HuH-7 (cell line): ENCODE results near the gene TIE1.

Experiments used
- DNase-seq: peaks from one replicate; pipeline ENCODE4 v3.0.0; 2011; ENCODE audit warnings: low spot score

Gene TIE1

DNA sequence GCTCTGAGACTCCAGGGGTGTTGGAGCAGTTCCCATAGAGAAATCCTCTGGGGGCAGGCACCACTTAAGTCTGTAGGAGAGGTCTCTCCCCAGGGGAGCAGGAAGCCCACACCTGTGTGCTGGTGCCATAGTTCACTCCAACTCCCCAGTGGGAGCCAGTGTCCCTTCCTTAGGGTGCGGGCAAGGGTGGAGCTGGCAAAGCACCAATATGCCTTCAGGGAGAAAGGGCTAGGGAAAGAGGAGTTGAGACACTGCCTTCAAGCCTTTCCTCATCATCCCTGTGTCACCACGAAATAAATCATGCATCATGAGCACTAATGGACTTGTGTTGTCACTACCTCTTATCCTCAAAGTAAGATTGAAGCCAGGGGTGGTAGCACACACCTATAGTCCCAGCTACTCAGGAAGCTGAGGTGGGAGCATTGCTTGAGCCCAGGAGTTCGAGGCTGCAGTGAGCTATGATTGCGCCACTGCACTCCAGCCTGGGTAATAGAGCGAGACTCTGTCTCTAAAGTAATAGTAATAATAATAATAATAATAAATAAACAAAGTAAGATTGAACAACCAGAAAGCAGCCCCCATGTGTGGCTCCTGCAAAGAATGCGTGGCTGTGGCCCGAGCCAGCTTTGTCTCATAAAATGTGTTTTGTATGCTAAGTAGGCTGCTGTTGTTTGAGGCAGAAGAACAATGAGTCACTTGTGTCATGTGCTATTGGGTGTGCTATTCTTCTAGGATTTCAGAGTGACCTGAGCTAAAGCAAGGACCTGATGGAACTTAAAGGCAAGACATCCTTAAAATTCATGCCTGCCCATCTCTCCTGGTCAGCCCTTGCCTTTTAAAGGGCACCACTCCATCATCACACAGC is 6.7 kb upstream of the TIE1 start:
- DNase-seq = no peak

DNA sequence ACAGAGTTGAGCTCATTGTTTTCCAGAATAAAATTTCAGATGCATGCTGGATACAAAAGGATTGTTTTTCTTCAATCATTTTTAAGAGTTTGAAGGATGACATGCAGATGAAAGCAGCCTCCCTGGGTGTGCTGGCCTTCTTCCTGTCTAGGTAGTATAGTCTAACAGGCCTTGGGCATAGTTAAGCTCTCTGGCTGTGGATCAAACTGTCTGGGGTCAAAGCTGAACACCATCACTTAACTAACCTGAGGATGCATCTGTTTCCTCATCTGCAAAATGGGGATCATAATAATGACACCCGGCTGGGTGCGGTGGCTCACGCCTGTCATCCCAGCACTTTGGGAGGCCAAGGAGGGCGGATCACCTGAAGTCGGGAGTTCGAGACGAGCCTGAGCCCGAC is 6.0 kb upstream of the TIE1 start:
- no peak for DNase-seq

DNA sequence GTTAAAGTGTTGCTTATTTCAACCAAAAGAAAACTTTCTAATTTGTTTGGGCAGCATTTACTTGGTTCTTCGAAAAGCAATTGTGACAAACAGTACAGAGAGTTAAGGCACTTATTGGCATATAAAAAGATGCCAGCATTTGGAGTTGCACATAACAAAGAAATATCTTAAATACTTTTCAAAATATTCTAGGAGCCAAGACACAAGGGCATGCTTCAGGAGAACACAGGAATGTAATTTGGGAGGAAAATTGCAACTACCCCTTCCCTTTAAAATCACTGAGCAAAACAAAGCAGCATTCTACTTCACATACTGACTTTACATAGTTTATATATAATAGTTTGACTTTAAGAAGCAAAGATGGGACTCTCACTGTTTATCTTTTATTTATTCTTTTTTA is 4.6 kb upstream of the TIE1 start:
- no peak for DNase-seq

DNA sequence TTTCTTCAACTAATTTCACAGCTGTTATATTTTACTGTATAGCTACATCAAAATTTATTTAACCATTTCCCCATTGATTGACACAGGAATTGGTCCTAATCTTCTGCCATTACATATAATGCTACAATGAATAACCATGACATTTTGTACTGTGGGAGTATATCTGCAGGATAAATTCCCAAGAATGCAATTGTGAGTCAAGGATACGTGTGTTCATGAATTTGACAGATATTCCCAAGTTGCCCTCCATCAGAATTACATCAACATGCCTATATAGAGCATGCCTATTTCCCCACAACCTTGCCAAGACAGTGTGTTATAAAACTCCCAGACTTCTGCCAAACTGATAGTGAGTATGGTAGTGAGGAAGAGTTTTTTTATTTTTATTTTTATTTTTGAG is 2.7 kb upstream of the TIE1 start:
- DNase-seq = no peak

DNA sequence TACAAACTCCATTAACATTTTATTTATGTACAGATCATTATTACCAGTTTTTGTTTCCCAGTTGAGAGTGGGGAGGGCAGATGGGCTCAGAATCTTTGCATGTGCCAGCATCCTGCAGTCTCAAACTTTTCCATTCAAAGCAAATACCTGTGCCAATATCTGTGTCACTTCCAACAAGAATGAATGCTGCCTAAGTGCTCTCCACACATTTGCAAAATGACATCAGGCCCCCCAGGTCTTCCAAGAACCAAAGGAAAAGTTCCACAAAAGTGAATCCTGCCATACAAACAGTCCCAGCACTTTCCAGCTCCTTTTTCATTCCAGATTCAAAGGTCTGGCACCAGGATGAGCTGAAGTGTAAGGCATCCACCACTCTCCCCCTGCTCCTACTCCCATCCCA is 1.7 kb upstream of the TIE1 start:
- DNase-seq = no peak

DNA sequence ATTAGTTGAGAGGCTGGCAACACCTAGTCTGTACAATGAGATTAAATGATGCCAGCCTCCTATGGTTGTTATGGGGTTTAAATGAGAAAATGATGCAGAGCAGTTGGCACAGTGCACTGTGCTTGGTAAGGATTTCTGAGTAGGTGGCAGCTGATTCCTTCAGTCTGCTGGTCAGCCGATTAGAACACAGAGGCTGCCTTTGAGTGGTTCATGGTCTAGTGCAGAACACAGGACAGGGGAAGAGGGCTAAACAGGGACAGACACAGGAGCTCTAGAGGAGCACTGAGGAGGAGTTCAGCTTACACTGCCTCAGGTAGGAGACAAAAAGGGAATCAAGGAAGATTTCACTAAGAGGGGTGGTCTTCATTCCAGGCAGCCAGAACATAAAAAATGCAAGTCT is 1.4 kb downstream of the TIE1 start:
- DNase-seq = no peak

DNA sequence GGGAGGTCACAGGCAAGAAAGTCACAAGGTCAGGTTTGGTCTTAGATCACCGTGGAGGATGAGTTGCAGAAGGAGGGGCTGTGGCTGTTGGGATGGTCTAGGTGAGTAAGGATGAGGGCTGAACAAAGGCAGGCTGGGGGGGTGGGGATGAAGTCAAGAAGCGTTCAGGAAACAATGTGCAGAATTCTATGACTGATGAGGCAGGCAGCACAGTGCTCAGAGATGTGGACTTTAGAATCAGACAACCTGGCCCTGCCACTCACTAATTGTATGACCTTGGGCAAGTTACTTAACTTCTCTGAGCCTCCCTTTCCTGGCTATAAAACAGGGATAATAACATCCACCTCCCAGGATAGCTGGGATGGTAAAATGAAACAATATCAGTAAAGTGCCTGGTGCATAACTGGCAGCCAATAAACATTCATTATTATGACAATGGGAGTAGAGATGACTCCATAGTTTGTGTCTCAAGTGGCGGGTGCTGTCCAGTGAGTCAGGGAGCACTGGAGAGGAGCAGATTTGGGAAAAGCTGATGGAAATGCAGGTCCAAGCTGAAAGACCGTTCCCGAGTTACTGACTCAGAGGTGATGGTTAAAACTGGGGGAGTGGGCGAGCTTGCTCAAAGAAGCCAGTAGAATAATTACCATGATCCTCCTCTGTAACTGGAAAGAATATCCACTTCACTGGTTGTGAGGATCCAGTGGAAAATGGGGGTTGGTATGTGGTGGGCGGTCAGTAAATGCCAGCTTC is 2.1 kb downstream of the TIE1 start:
- DNase-seq = peak; percentile 77

DNA sequence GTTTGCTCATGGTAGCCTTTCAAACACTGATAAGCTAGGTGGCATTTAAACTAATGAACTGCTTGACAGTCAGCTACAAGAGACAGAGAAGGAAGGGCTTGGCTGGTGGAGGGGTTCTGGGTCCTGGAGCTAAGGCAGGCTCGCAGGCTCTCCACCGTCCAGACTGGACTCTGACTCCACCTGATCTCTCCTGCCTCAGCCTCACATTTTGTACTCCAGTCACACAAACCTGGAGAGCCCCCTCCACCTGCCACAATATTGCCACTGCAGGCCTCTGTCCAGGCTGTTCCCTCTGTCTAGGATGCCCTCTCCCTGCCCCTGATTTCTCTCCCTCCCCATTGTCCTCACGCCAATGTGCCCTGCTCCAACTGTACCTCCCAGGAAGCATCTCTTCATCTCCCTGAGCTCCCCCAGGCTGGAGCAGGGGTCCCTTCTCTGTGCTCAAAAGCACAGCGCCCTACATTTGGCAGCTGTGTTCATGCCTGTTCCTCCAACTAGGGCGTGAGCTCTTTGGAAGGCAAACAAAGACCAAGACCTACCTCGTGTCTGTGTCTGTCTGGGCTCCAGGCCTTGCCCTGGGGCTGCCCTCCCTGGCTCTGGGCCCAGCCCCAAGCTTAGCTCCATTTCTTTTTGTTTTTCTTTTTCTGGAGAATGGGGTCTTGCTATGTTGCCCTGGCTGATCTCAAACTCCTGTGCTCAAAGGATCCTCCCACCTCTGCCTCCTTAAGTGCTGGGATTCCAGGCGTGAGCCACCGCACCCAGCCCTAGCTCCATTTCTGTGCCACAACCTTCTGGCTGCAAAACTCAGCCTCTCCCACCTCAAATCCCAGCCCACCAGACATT is 2.9 kb downstream of the TIE1 start:
- DNase-seq = no peak

DNA sequence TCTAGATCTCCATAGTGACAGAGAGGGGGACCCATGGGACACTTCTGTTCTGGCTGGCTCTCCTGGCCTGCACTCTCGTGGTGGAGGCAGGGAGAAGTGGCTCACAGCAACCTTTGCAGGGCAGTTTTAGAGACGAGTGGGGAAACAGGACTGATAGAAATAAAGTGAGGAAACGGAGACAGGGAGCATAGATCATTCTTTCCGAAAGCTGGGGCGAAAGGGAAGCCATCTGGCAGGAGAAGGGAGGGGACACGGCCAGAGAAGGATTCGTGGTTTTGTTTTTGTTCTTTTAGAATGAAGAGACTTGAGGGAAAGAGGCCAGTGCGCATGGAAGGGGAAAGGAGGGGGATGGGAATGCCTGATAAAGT is 3.5 kb downstream of the TIE1 start:
- DNase-seq = no peak

DNA sequence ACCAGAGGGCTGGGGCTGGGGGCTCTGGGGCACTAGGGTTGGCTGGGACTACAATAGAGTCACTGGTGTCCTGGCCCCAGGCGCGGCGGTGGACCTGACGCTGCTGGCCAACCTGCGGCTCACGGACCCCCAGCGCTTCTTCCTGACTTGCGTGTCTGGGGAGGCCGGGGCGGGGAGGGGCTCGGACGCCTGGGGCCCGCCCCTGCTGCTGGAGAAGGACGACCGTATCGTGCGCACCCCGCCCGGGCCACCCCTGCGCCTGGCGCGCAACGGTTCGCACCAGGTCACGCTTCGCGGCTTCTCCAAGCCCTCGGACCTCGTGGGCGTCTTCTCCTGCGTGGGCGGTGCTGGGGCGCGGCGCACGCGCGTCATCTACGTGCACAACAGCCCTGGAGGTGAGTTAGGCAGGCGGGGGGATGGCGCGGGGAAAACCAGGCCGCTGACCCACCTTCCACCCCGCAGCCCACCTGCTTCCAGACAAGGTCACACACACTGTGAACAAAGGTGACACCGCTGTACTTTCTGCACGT is 4.1 kb downstream of the TIE1 start:
- no peak for DNase-seq

DNA sequence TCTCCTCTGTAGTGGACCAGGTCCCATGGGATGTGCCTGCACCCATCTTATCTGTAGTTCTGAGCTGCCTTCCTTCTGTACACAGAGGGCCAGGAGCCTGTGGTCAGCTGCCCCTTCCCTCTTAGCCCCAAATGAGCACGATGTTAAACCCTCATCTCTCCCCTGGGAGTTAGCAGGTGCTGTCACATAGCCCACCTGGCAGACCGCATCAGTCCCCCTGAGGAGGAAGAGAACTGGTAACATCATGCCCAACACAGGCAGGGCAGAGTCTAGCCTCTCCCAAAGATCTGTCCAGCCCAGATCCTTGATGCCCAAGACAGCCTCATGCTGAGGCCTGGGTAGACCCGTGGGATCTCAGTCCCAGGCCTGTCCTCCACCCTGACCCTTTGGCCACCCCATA is 4.7 kb downstream of the TIE1 start:
- no peak for DNase-seq

DNA sequence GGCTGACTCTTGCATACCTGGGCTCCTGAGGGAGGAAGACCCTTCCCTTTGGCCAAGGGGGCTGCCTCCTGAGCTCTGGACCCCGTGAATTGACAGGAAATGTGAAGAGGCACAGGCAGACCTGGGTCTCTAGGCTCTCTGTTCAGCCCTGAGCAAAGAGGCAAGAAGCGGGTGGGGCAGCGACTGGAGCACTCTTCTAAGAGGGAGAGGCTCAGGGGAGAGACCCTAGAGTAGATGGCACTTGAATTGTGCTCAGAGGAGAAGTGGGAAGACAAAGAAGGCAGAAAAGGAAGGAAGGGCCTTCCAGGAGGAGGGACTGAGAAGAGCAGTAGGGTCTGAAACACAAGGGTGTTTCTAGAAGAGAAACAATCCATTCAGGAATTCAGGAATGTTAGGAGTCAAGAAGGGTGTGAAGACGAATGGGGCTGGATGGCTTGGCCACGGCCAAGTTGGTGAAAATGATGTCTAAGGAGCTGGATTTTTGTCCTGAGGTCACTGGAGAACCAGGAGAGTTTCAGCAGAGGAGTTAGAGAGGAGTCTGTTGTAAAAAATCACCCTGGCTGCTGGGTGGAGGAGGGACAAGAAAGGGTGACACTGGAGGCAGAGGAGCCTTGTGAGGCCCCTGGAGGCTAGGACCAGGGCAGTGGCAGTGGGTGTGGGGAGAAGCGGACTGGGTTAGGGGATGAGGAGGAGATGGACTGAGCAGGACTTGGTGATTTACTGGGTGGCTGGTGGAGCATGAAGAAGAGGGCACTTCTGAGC is 5.3 kb downstream of the TIE1 start:
- no peak for DNase-seq

DNA sequence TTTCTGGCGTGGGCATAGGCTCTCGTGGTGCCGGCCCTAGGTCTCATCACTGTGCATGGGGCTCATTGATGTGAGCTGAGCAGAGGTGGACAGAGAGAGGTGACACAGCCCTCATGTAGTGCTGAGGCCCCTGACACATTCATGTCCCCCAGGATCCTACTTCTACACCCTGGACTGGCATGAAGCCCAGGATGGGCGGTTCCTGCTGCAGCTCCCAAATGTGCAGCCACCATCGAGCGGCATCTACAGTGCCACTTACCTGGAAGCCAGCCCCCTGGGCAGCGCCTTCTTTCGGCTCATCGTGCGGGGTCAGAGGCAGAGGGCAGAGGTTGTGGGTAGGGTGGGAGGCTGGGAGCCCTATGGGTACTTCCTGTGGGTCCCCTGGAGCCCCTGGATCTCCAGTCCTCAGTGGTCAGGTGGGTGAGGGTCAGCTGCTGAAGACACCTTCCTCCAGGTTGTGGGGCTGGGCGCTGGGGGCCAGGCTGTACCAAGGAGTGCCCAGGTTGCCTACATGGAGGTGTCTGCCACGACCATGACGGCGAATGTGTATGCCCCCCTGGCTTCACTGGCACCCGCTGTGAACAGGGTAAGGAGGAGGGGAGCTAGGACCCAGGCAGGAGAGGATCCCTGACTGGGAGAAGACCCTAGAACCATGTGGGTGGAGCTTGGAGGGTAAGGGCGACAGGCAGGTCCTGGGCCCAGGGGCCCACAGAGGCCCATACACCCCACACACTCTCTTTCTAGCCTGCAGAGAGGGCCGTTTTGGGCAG is 6.1 kb downstream of the TIE1 start:
- DNase-seq = no peak

DNA sequence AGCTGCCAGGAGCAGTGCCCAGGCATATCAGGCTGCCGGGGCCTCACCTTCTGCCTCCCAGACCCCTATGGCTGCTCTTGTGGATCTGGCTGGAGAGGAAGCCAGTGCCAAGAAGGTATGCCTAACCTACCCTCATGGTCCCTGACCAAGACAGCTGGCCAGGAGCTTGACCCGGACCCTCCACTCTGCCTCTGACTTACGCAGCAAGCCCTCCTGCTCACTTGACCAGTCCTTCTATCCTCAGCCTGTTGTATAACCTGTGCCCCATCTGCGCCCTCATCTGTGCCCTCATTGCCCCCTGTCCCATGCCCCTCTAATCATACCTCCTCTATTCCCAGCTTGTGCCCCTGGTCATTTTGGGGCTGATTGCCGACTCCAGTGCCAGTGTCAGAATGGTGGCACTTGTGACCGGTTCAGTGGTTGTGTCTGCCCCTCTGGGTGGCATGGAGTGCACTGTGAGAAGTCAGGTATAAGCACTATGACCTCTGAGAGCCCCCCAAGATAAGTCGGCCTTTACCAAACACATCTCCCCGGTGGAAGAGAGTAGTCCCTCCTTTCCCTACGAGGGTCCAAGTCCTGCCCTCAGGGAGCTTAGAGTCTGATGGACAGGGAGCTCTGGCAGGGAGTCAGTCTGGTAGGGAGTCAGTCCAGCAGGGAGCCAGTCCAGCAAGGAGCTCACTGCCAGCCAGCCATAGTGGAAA is 6.8 kb downstream of the TIE1 start:
- DNase-seq = no peak

DNA sequence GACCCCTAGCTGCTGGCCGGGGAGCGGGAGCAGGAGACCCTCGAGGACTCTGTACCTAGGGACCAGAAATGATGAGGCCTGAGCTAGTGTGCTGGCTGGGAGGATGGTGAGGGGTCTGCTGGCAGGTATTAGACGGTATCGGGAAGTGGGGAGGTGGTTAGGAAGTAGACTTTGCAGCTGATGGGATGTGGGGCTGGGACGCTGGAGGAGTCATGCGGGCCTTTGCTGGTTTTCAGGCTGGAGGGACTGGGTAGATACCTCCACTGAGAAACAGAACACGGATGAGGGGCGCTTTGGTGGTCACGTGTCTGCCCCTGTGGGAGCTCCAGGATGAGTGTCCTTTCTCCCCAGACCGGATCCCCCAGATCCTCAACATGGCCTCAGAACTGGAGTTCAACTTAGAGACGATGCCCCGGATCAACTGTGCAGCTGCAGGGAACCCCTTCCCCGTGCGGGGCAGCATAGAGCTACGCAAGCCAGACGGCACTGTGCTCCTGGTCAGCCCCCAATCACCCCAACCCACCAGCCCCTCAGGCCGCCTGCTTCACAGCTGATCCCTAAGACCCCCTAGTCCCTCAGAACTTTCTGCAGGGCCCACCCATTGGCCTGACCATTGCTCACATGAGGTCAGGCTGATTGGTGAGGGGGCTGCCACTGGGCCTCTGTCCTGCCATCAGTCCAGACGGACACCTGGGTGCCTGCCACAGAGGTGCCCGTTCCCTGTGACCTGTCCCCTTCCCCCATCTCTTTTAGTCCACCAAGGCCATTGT is 8.0 kb downstream of the TIE1 start:
- DNase-seq = no peak

DNA sequence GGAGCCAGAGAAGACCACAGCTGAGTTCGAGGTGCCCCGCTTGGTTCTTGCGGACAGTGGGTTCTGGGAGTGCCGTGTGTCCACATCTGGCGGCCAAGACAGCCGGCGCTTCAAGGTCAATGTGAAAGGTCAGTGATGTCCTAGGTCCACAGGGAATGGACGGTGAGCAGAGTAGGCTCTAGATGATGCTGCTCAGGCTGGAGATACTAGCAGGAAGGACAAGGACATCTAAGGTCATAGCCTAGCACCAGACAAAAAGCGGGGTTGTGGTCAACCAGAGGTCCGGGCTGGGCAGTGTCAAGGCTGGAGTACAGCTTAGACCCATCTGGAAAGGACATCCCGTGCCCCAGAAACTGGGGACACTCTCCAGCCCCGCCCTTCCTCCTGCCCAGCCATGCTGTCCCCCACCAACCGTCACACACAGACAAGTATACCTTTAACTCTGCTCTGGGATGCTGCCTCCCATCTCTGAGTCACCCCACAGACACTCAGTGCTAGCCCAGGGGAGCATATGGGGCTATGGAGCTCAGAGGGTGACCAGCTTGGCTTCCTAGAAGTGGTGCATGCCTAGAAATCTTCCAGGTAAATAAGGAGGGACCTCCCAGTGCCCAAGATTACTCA is 8.7 kb downstream of the TIE1 start:
- DNase-seq = no peak

DNA sequence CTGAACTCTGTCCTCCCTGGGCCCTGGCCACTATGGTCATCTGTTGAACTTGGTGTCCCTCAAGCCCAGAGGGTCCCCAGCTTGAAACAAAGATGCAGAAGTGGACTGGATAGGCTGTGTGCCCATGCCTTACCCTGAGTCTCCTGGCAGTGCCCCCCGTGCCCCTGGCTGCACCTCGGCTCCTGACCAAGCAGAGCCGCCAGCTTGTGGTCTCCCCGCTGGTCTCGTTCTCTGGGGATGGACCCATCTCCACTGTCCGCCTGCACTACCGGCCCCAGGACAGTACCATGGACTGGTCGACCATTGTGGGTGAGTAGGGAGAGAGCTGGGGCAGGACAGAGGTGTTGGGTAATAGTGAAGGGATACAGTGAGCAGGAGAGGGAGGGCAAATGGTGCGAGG is 10.7 kb downstream of the TIE1 start:
- no peak for DNase-seq

DNA sequence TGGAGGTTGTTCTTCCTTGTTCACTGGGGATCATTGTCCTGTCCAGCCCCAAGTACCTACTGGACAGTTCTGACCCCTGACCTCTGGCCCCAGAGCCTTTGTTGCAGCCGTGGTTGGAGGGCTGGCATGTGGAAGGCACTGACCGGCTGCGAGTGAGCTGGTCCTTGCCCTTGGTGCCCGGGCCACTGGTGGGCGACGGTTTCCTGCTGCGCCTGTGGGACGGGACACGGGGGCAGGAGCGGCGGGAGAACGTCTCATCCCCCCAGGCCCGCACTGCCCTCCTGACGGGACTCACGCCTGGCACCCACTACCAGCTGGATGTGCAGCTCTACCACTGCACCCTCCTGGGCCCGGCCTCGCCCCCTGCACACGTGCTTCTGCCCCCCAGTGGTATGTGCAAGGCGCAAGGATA is 11.4 kb downstream of the TIE1 start:
- no peak for DNase-seq
